Loucy (cell line): ENCODE results near the gene PYGM.

ENCODE experiments used
- H2AFZ ChIP-seq: fragments of 200-600 bp; sonication (generic); 2 replicates; pipeline ENCODE4 v1.6.0; 2016; ENCODE audit warnings: antibody characterized with exemption, mild to moderate bottlenecking, low read length, moderate library complexity
- H3F3A ChIP-seq: fragments of 200-600 bp; 2 replicates; pipeline ENCODE4 v1.6.0; 2016; ENCODE audit warnings: antibody characterized with exemption, low read depth, mild to moderate bottlenecking
- H3K27me3 ChIP-seq: fragments of 200-600 bp; sonication (generic); 2 replicates; pipeline ENCODE4 v1.6.1; 2014; ENCODE audit warnings: low read length, mild to moderate bottlenecking; ENCODE audit not compliant: insufficient read depth, poor library complexity, severe bottlenecking
- H3K36me3 ChIP-seq: fragments of 200-600 bp; sonication (generic); 2 replicates; pipeline ENCODE4 v1.6.1; 2016; ENCODE audit warnings: low read length; ENCODE audit not compliant: insufficient read depth
- H3K4me1 ChIP-seq: fragments of 200-600 bp; sonication (generic); 2 replicates; pipeline ENCODE4 v1.5.1; 2014; ENCODE audit warnings: low read length, mild to moderate bottlenecking; ENCODE audit not compliant: insufficient read depth, poor library complexity, severe bottlenecking
- H3K4me2 ChIP-seq: fragments of 200-600 bp; sonication (generic); 2 replicates; pipeline ENCODE4 v1.6.0; 2014; ENCODE audit warnings: antibody characterized with exemption, low read length, low read depth, mild to moderate bottlenecking; ENCODE audit not compliant: poor library complexity, severe bottlenecking
- H3K4me3 ChIP-seq: fragments of 200-600 bp; sonication (generic); 2 replicates; pipeline ENCODE4 v1.5.1; 2014; ENCODE audit warnings: low read length, mild to moderate bottlenecking, mixed read lengths; ENCODE audit not compliant: poor library complexity, severe bottlenecking
- H3K79me2 ChIP-seq: fragments of 200-600 bp; sonication (generic); 2 replicates; pipeline ENCODE4 v1.6.1; 2014; ENCODE audit warnings: low read length; ENCODE audit not compliant: insufficient read depth
- H3K9ac ChIP-seq: fragments of 200-600 bp; sonication (generic); 2 replicates; pipeline ENCODE4 v1.6.0; 2014; ENCODE audit warnings: mild to moderate bottlenecking, low read depth, low read length, moderate library complexity; ENCODE audit not compliant: poor library complexity, severe bottlenecking
- H3K9me2 ChIP-seq: fragments of 200-600 bp; sonication (generic); replicated peaks from 2 replicates; pipeline ENCODE4 v1.6.1; 2016; ENCODE audit warnings: low read depth, low read length, mixed read lengths
- H3K9me3 ChIP-seq: fragments of 200-600 bp; sonication (generic); 2 replicates; pipeline ENCODE4 v1.6.1; 2014; ENCODE audit warnings: mild to moderate bottlenecking, antibody characterized with exemption, low read length, low read depth; ENCODE audit not compliant: insufficient read depth
- H4K20me1 ChIP-seq: fragments of 200-600 bp; sonication (generic); 2 replicates; pipeline ENCODE4 v1.6.0; 2014; ENCODE audit warnings: antibody characterized with exemption, low read length, mild to moderate bottlenecking; ENCODE audit not compliant: insufficient read depth, poor library complexity, severe bottlenecking
- EZH2phosphoT487 ChIP-seq: fragments of 200-600 bp; IDR thresholded peaks from 2 replicates; pipeline ENCODE4 v1.6.1; 2018; ENCODE audit warnings: antibody characterized with exemption, mild to moderate bottlenecking, moderate library complexity, borderline replicate concordance
- TF ChIP-seq, protein P1 (sequence below): fragments of 200-600 bp; sonication (generic); conservative IDR thresholded peaks from 2 replicates; pipeline ENCODE4 v1.5.1; 2014; ENCODE audit warnings: mild to moderate bottlenecking, antibody characterized with exemption, low read length

The PYGM gene

DNA sequence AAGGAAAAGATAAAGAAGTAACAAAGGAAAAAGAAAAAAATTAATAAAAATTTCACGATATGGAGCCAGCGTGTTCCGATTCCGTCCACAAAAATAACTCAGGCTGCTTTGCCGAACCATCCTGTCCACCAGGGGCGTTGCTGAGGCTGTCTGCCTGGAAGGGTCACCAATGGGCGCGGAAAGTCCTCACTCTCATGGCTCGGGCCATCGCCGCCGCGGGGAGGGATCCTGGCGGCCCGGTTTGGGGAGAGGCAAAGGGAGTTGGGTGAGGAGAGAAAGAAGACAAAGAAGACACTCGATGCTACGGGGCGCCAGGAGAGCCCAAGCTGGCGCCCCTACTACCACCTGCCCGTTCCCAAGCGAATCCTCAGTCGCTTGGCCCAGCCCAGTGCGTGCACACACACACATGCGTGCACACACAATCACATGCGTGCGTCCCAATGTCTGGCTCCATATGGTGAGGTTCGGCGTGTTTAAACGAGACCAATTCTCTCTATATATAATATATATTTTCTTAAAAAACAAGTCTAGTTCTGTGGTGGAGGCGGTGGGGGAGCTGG is 5.6 kb upstream of the PYGM start:
- H3K36me3 ChIP-seq: peaks cover 79% of the 10 kb centered on the region
- no peak for TF ChIP-seq EZH2phosphoT487
- TF ChIP-seq, protein P1, sequence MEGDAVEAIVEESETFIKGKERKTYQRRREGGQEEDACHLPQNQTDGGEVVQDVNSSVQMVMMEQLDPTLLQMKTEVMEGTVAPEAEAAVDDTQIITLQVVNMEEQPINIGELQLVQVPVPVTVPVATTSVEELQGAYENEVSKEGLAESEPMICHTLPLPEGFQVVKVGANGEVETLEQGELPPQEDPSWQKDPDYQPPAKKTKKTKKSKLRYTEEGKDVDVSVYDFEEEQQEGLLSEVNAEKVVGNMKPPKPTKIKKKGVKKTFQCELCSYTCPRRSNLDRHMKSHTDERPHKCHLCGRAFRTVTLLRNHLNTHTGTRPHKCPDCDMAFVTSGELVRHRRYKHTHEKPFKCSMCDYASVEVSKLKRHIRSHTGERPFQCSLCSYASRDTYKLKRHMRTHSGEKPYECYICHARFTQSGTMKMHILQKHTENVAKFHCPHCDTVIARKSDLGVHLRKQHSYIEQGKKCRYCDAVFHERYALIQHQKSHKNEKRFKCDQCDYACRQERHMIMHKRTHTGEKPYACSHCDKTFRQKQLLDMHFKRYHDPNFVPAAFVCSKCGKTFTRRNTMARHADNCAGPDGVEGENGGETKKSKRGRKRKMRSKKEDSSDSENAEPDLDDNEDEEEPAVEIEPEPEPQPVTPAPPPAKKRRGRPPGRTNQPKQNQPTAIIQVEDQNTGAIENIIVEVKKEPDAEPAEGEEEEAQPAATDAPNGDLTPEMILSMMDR: peak; percentile 23; the same call in 1 of the 2 replicates
- H3K4me2 ChIP-seq: peak overlapping the region; percentile 66
- peaks cover 52% of the 10 kb centered on the region for H3K4me1 ChIP-seq
- H2AFZ ChIP-seq: no peak overlapping the region
- peaks cover 89% of the 10 kb centered on the region for H4K20me1 ChIP-seq
- no peak overlapping the region for H3K9ac ChIP-seq
- H3K9me2 ChIP-seq: no peaks in the 10 kb centered on the region
- H3F3A ChIP-seq: peaks cover 38% of the 10 kb centered on the region
- no peaks in the 10 kb centered on the region for H3K27me3 ChIP-seq
- peaks cover 70% of the 10 kb centered on the region for H3K79me2 ChIP-seq
- peak overlapping the region; percentile 48 for H3K4me3 ChIP-seq
- H3K9me3 ChIP-seq: no peaks in the 10 kb centered on the region

DNA sequence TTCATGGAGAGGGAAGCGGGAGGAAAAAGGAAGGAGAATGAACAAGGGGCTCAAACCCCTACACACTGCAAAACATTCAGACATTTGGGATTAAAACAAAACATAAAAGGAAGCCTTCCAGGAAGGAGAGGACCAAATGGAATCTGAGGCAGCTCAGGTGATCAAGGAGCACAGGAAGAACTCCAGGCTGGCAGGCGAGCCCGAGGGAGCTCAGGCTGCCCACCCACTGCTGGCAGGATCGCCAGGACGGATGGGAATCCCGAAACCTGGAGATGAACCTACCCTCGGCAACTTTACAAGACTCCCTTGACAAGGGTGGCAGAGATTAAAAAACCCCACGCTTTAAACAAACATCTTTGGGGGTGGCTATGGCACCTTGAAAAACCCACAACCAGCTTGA is 5.0 kb upstream of the PYGM start:
- H3K9ac ChIP-seq: peak overlapping the region; percentile 38
- no peak for TF ChIP-seq EZH2phosphoT487
- TF ChIP-seq, protein P1: no peak
- no peaks in the 10 kb centered on the region for H3K27me3 ChIP-seq
- peaks cover 59% of the 10 kb centered on the region for H3K4me1 ChIP-seq
- H4K20me1 ChIP-seq: peaks cover 85% of the 10 kb centered on the region
- no peaks in the 10 kb centered on the region for H3K9me3 ChIP-seq
- peaks cover 73% of the 10 kb centered on the region for H3K36me3 ChIP-seq
- no peak overlapping the region for H2AFZ ChIP-seq
- H3K4me3 ChIP-seq: peak overlapping the region; percentile 48
- H3K9me2 ChIP-seq: no peaks in the 10 kb centered on the region
- peak overlapping the region; percentile 66 for H3K4me2 ChIP-seq
- peaks cover 64% of the 10 kb centered on the region for H3K79me2 ChIP-seq
- H3F3A ChIP-seq: peaks cover 38% of the 10 kb centered on the region

DNA sequence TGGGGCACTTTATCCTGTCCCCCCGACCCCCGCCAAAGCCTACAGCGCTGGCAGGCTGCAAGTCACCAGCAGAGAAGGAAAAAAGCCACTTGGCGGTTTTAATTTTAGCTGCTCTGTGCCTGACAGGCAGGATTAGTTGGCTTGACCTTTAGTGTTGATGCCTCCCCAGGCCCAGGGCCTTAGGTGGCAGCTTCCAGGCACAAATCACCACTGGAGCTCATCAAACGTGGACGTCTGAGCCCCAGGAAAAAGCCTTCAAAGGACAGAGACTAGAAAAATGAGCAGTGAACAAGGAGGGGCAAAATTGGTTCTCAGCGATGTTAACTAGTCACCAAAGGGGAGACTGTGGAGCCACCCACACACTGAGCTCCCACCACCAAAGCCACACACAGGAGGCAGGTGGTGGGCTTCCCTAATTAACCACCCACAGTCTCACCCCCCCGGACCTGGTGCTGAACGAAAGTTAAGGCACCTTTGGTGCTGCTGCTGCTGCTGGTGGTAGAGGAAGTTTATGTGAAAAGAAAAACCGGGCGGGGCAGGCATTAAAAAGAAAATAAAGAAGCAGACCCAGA is 4.4 kb upstream of the PYGM start:
- H3K36me3 ChIP-seq: peaks cover 67% of the 10 kb centered on the region
- peak overlapping the region; percentile 66 for H3K4me2 ChIP-seq
- no peak overlapping the region for H2AFZ ChIP-seq
- no peak for TF ChIP-seq EZH2phosphoT487
- TF ChIP-seq, protein P1: no peak
- H3F3A ChIP-seq: peaks cover 33% of the 10 kb centered on the region
- H3K4me1 ChIP-seq: peaks cover 61% of the 10 kb centered on the region
- H3K79me2 ChIP-seq: peaks cover 58% of the 10 kb centered on the region
- no peaks in the 10 kb centered on the region for H3K9me2 ChIP-seq
- no peaks in the 10 kb centered on the region for H3K9me3 ChIP-seq
- H3K4me3 ChIP-seq: peak overlapping the region; percentile 48
- H3K27me3 ChIP-seq: no peaks in the 10 kb centered on the region
- peak overlapping the region; percentile 38 for H3K9ac ChIP-seq
- H4K20me1 ChIP-seq: peaks cover 79% of the 10 kb centered on the region
